HepG2 (cell line): ENCODE measurements around the gene TBATA. TPM values are rescaled to one million over a fixed set of nuclear protein-coding genes. Genes with fewer than 3 reads are reported as not detected.

Source experiments
- ATAC-seq: fragments of 200-7000 bp; cut with Tn5 transposase; 3 replicates; pipeline ENCODE4 v1.9.1; 2020; ENCODE audit warnings: mild to moderate bottlenecking, moderate library complexity
- BruUV-seq: library from RNA; stranded (reverse); fragments of 400-500 nt; replicated peaks from 2 replicates; lab custom pipeline; 2021; lab: Mats Ljungman, UMichigan
- CTCF ChIA-PET: fragments of 300-600 bp; formaldehyde crosslinking; extraction: SDS; loops from one replicate; lab custom pipeline; 2021; ENCODE audit warnings: low total read pairs, inconsistent platforms, low intra/inter-chr PET ratio; lab: Yijun Ruan, JAX
- POLR2A ChIA-PET: fragments of 350-600 bp; sonication (Branson Sonifier 250); formaldehyde crosslinking; loops from one replicate; lab custom pipeline; 2020; ENCODE audit warnings: antibody characterized with exemption, inconsistent platforms; lab: Yijun Ruan, JAX
- DNase-seq: peaks from one replicate; pipeline ENCODE4 v3.0.0-alpha.2; 2015; ENCODE audit warnings: low spot score
- FAIRE-seq: peaks from 3 replicates; lab custom pipeline; 2011; peaks lifted over from hg19 to GRCh38; lab: Jason Lieb, UNC
- H2AFZ ChIP-seq: one replicate; pipeline ENCODE4 v1.6.1; 2011; ENCODE audit warnings: low read length, inconsistent platforms
- H3K27ac ChIP-seq: fragments of 300-600 bp; 3 replicates; pipeline ENCODE4 v1.8.0; 2011; ENCODE audit warnings: mixed run types, mild to moderate bottlenecking, mixed read lengths, low read length, inconsistent platforms; ENCODE audit not compliant: insufficient read depth; ENCODE audit errors: extremely low read length
- H3K27me3 ChIP-seq, 2 experiments: fragments of 200-600 bp in 1 of 2; 2 replicates in 1 of 2; 3 replicates in 1 of 2; pipeline versions ENCODE4 v1.6.0 to v1.8.0; 2011; ENCODE audit warnings: low read length in 2 of 2, mild to moderate bottlenecking in 2 of 2, moderate library complexity in 2 of 2, inconsistent platforms in 1 of 2; ENCODE audit not compliant: insufficient read depth in 2 of 2, control insufficient read depth in 1 of 2
- H3K36me3 ChIP-seq, 2 experiments: fragments of 200-600 bp in 1 of 2; replicated peaks in 1 of 2; 2 replicates in 1 of 2; 3 replicates in 1 of 2; pipeline versions ENCODE4 v1.5.1 to v1.8.0; 2011; ENCODE audit warnings: low read length in 2 of 2, inconsistent platforms in 1 of 2; ENCODE audit not compliant: insufficient read depth in 2 of 2, control insufficient read depth in 1 of 2
- H3K4me1 ChIP-seq: 2 replicates; pipeline ENCODE4 v1.5.1; 2012; ENCODE audit warnings: low read length, inconsistent platforms; ENCODE audit not compliant: insufficient read depth
- H3K4me2 ChIP-seq: 2 replicates; pipeline ENCODE4 v1.6.0; 2011; ENCODE audit warnings: low read depth, low read length, inconsistent platforms
- H3K4me3 ChIP-seq, 3 experiments: fragments of 200-600 bp in 1 of 3; sonication (generic), shearing (Covaris generic) in 1 of 3; replicated peaks in 1 of 3; 2 replicates each; pipeline ENCODE4 v1.5.1; 2011 to 2016; ENCODE audit warnings: low read length in 3 of 3, inconsistent platforms in 2 of 3, low read depth in 2 of 3, mild to moderate bottlenecking in 2 of 3, control low read depth in 1 of 3, mixed read lengths in 1 of 3; ENCODE audit not compliant: insufficient read depth in 1 of 3
- H3K79me2 ChIP-seq: one replicate; pipeline ENCODE4 v1.6.1; 2011; ENCODE audit warnings: low read length, inconsistent platforms; ENCODE audit not compliant: insufficient read depth
- H3K9ac ChIP-seq: 2 replicates; pipeline ENCODE4 v1.6.0; 2011; ENCODE audit warnings: mild to moderate bottlenecking, low read depth, low read length, inconsistent platforms; ENCODE audit not compliant: insufficient read depth
- H3K9me3 ChIP-seq: 2 replicates; pipeline ENCODE4 v1.5.1; 2012; ENCODE audit warnings: mild to moderate bottlenecking, low read length
- H4K20me1 ChIP-seq: 2 replicates; pipeline ENCODE4 v1.6.0; 2011; ENCODE audit warnings: inconsistent platforms, mild to moderate bottlenecking, low read length, moderate library complexity; ENCODE audit not compliant: insufficient read depth
- ARID5B ChIP-seq: IDR thresholded peaks from 2 replicates; pipeline ENCODE4 v1.4.0; 2020; ENCODE audit warnings: mild to moderate bottlenecking, missing genetic modification reagents
- FOXP4 ChIP-seq: sonication (generic); formaldehyde crosslinking; IDR thresholded peaks from 2 replicates; pipeline ENCODE4 v1.4.0; 2020; ENCODE audit warnings: missing genetic modification reagents
- GATAD2A ChIP-seq: IDR thresholded peaks from 2 replicates; pipeline ENCODE4 v1.6.1; 2016
- SMAD1 ChIP-seq: sonication (generic); formaldehyde crosslinking; IDR thresholded peaks from 2 replicates; pipeline ENCODE4 v1.4.0; 2020; ENCODE audit warnings: missing genetic modification reagents, low read depth, mild to moderate bottlenecking, borderline replicate concordance
- TGIF2 ChIP-seq: IDR thresholded peaks from 2 replicates; pipeline ENCODE4 v1.6.1; 2016; ENCODE audit warnings: control low read depth, missing compliant biosample characterization
- TMF1 ChIP-seq: sonication (generic); formaldehyde crosslinking; IDR thresholded peaks from 2 replicates; pipeline ENCODE4 v1.8.1; 2022; ENCODE audit warnings: low read depth, missing genetic modification reagents
- ZBTB25 ChIP-seq: IDR thresholded peaks from 2 replicates; pipeline ENCODE4 v1.6.1; 2018; ENCODE audit warnings: missing genetic modification reagents
- ZBTB8A ChIP-seq: sonication (generic); formaldehyde crosslinking; IDR thresholded peaks from 2 replicates; pipeline ENCODE4 v1.4.0; 2020; ENCODE audit warnings: mild to moderate bottlenecking, low read depth, missing genetic modification reagents, borderline replicate concordance
- ZNF235 ChIP-seq: sonication (generic); formaldehyde crosslinking; IDR thresholded peaks from 2 replicates; pipeline ENCODE4 v1.8.1; 2023; ENCODE audit warnings: mild to moderate bottlenecking, missing genetic modification reagents, borderline replicate concordance
- ZNF34 ChIP-seq: sonication (generic); formaldehyde crosslinking; IDR thresholded peaks from 2 replicates; pipeline ENCODE4 v1.4.0; 2020; ENCODE audit warnings: mild to moderate bottlenecking, missing genetic modification reagents, borderline replicate concordance
- ZNF484 ChIP-seq: sonication (generic); formaldehyde crosslinking; IDR thresholded peaks from 2 replicates; pipeline ENCODE4 v1.5.1; 2020; ENCODE audit warnings: mild to moderate bottlenecking, low read depth, missing genetic modification reagents, borderline replicate concordance
- ZNF703 ChIP-seq: sonication (generic); formaldehyde crosslinking; IDR thresholded peaks from 2 replicates; pipeline ENCODE4 v1.5.1; 2020; ENCODE audit warnings: missing genetic modification reagents, mild to moderate bottlenecking, moderate library complexity, borderline replicate concordance
- WGBS: methylation state at CpG from one replicate; pipeline ENCODE4 v1.1.6; 2017; ENCODE audit warnings: low lambda C conversion rate; 5-methylcytosine and 5-hydroxymethylcytosine counted together
- in situ Hi-C: cut with HindIII; loops from 2 replicates; pipeline ENCODE4 v1.10.0; 2017; ENCODE audit warnings: low pct_unique_long_range_greater_than_20kb; ENCODE audit not compliant: extremely low pct_ligation_motif_present
- intact Hi-C: fragments of 100-400 bp; cut with micrococcal nuclease; formaldehyde crosslinking; loops from one replicate; pipeline ENCODE4 v1.10.0; 2022; ENCODE audit not compliant: unreplicated experiment
- polyA plus RNA-seq, 8 experiments: library from polyadenylated mRNA; depleted of rRNA in 3 of 8; stranded (reverse) in 7 of 8; unstranded in 1 of 8; fragments of >200 nt; fragmentation: Illumina TruSeq in 4 of 8; extraction: Trizol in 4 of 8; gene quantifications; 2 replicates each; pipeline versions ENCODE4 v1.2.1 to v1.2.3, GENCODE V29; 2011 to 2016; ENCODE audit warnings: low read depth in 4 of 8, missing spikeins in 1 of 8, mixed read lengths in 1 of 8; ENCODE audit not compliant: insufficient read depth in 1 of 8
- total RNA-seq, 5 experiments: library from RNA; depleted of rRNA; stranded (reverse); fragments of >200 nt; fragmentation: Illumina TruSeq; extraction: Trizol; gene quantifications; 2 replicates each; pipeline ENCODE4 v1.2.3, GENCODE V29; 2016; ENCODE audit warnings: low read depth in 1 of 5
- TF ChIP-seq, protein P1 (sequence below): sonication (generic); formaldehyde crosslinking; IDR thresholded peaks from 2 replicates; pipeline ENCODE4 v1.9.0; 2021; ENCODE audit warnings: missing genetic modification reagents, borderline replicate concordance

Gene TBATA
- total and polyA plus RNA-seq, 2 of the 13 experiments (the other 11 are each of a cell fraction or from before 2014, with no cell fraction given) = not detected

- no peak for ATAC-seq
- DNase-seq = no peak
- Histone ChIP-seq H3K9ac (no peak overlapping the region), H3K4me1 (no peaks in the 10 kb centered on the region), H3K9me3 (no peaks in the 10 kb centered on the region), H2AFZ (no peak overlapping the region), H3K27me3 (peaks cover 11 to 51% of the 10 kb centered on the region in 2 experiments; a peak in 3 of 5 replicates), H3K36me3 (no peaks in the 10 kb centered on the region), H3K27ac (no peak overlapping the region), H3K4me2 (no peak overlapping the region), H3K79me2 (no peaks in the 10 kb centered on the region), H3K4me3 (no peak overlapping the region), H4K20me1 (no peaks in the 10 kb centered on the region)
- intact Hi-C loops (no loop called here), in situ Hi-C loops (no loop called here)
- 36% methylated on average over 4 of the region's 4 CpGs for WGBS
- BruUV-seq = no TSS peak
- no peak for FAIRE-seq
- ChIA-PET POLR2A (no interaction called here), CTCF (no interaction called here)
- TF ChIP-seq ZBTB8A (CRISPR knock-in tag) = no peak
- TF ChIP-seq ZBTB25 (CRISPR knock-in tag) = no peak
- no peak for TF ChIP-seq ZNF703
- no peak for TF ChIP-seq ARID5B
- TF ChIP-seq FOXP4 (CRISPR knock-in tag) = no peak
- TF ChIP-seq ZNF484 = no peak
- no peak for TF ChIP-seq ZNF235 (CRISPR knock-in tag)
- no peak for TF ChIP-seq TMF1
- TF ChIP-seq ZNF34 = no peak
- no peak for TF ChIP-seq SMAD1 (CRISPR knock-in tag)
- TF ChIP-seq, protein P1, sequence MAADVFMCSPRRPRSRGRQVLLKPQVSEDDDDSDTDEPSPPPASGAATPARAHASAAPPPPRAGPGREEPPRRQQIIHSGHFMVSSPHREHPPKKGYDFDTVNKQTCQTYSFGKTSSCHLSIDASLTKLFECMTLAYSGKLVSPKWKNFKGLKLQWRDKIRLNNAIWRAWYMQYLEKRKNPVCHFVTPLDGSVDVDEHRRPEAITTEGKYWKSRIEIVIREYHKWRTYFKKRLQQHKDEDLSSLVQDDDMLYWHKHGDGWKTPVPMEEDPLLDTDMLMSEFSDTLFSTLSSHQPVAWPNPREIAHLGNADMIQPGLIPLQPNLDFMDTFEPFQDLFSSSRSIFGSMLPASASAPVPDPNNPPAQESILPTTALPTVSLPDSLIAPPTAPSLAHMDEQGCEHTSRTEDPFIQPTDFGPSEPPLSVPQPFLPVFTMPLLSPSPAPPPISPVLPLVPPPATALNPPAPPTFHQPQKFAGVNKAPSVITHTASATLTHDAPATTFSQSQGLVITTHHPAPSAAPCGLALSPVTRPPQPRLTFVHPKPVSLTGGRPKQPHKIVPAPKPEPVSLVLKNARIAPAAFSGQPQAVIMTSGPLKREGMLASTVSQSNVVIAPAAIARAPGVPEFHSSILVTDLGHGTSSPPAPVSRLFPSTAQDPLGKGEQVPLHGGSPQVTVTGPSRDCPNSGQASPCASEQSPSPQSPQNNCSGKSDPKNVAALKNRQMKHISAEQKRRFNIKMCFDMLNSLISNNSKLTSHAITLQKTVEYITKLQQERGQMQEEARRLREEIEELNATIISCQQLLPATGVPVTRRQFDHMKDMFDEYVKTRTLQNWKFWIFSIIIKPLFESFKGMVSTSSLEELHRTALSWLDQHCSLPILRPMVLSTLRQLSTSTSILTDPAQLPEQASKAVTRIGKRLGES = no peak
- no peak for TF ChIP-seq TGIF2 (CRISPR knock-in tag)
- no peak for TF ChIP-seq GATAD2A (CRISPR knock-in tag)
Measured at GRCh38 chr10:70780772-70781171, 4.4 kb downstream of the TBATA start.
